HepG2 (cell line): ENCODE measurements around the gene RREB1. TPM values are rescaled to one million over a fixed set of nuclear protein-coding genes. Genes with fewer than 3 reads are reported as not detected.
A peak's percentile ranks its signal among the peaks of the same experiment; 100 is the strongest.

Experiments
- ARID5B ChIP-seq: IDR thresholded peaks from 2 replicates; pipeline ENCODE4 v1.4.0; 2020; ENCODE audit warnings: mild to moderate bottlenecking, missing genetic modification reagents
- GLI4 ChIP-seq: sonication (generic); formaldehyde crosslinking; IDR thresholded peaks from 2 replicates; pipeline ENCODE4 v1.5.1; 2020; ENCODE audit warnings: missing genetic modification reagents, mild to moderate bottlenecking, moderate library complexity, borderline replicate concordance
- HMG20B ChIP-seq: conservative IDR thresholded peaks from 2 replicates; pipeline ENCODE4 v1.6.1; 2016; ENCODE audit warnings: missing genetic modification reagents, missing compliant biosample characterization
- KDM5A ChIP-seq: fragments of 200-600 bp; sonication (generic); IDR thresholded peaks from 2 replicates; pipeline ENCODE4 v1.7.0; 2018; ENCODE audit warnings: antibody characterized with exemption, mild to moderate bottlenecking, low read length, borderline replicate concordance
- MAFK ChIP-seq, 2 experiments: IDR thresholded peaks in 1 of 2; conservative IDR thresholded peaks in 1 of 2; 2 replicates each; pipeline ENCODE4 v1.6.1; 2011; ENCODE audit warnings: improper control_type of control experiment in 2 of 2, low read length in 2 of 2
- NFE2 ChIP-seq: sonication (generic); formaldehyde crosslinking; IDR thresholded peaks from 2 replicates; pipeline ENCODE4 v1.4.0; 2020; ENCODE audit warnings: missing genetic modification reagents
- SMAD9 ChIP-seq: sonication (generic); formaldehyde crosslinking; IDR thresholded peaks from 2 replicates; pipeline ENCODE4 v1.5.1; 2020; ENCODE audit warnings: mild to moderate bottlenecking, missing genetic modification reagents
- SMYD3 ChIP-seq: sonication (generic); formaldehyde crosslinking; IDR thresholded peaks from 2 replicates; pipeline ENCODE4 v1.8.1; 2023; ENCODE audit warnings: mild to moderate bottlenecking, missing genetic modification reagents
- TARDBP ChIP-seq: sonication (generic); formaldehyde crosslinking; IDR thresholded peaks from 2 replicates; pipeline ENCODE4 v1.8.0; 2022; ENCODE audit warnings: mild to moderate bottlenecking, missing genetic modification reagents
- UBTF ChIP-seq: sonication (generic); formaldehyde crosslinking; IDR thresholded peaks from 2 replicates; pipeline ENCODE4 v1.4.0; 2020; ENCODE audit warnings: mild to moderate bottlenecking, missing genetic modification reagents
- ZFP82 ChIP-seq: sonication (generic); formaldehyde crosslinking; IDR thresholded peaks from 2 replicates; pipeline ENCODE4 v1.5.1; 2020; ENCODE audit warnings: mild to moderate bottlenecking, missing genetic modification reagents, borderline replicate concordance
- ZKSCAN1 ChIP-seq: fragments of 150-350 bp; IDR thresholded peaks from 2 replicates; pipeline ENCODE4 v1.6.1; 2014; ENCODE audit warnings: low read length
- ZNF329 ChIP-seq: sonication (generic); formaldehyde crosslinking; IDR thresholded peaks from 2 replicates; pipeline ENCODE4 v1.9.0; 2021; ENCODE audit warnings: low read depth, mild to moderate bottlenecking, missing genetic modification reagents
- ZNF710 ChIP-seq: sonication (generic); formaldehyde crosslinking; IDR thresholded peaks from 2 replicates; pipeline ENCODE4 v1.5.0; 2020; ENCODE audit warnings: mild to moderate bottlenecking, missing genetic modification reagents, borderline replicate concordance
- ZNF781 ChIP-seq: sonication (generic); formaldehyde crosslinking; IDR thresholded peaks from 2 replicates; pipeline ENCODE4 v1.5.1; 2020; ENCODE audit warnings: borderline replicate concordance, mild to moderate bottlenecking, missing genetic modification reagents; ENCODE audit errors: not compliant biosample characterization
- ZXDC ChIP-seq: sonication (generic); formaldehyde crosslinking; IDR thresholded peaks from 2 replicates; pipeline ENCODE4 v1.5.0; 2020; ENCODE audit warnings: mild to moderate bottlenecking, missing genetic modification reagents
- polyA plus RNA-seq, 8 experiments: library from polyadenylated mRNA; depleted of rRNA in 3 of 8; stranded (reverse) in 7 of 8; unstranded in 1 of 8; fragments of >200 nt; fragmentation: Illumina TruSeq in 4 of 8; extraction: Trizol in 4 of 8; gene quantifications; 2 replicates each; pipeline versions ENCODE4 v1.2.1 to v1.2.3, GENCODE V29; 2011 to 2016; ENCODE audit warnings: low read depth in 4 of 8, missing spikeins in 1 of 8, mixed read lengths in 1 of 8; ENCODE audit not compliant: insufficient read depth in 1 of 8
- total RNA-seq, 5 experiments: library from RNA; depleted of rRNA; stranded (reverse); fragments of >200 nt; fragmentation: Illumina TruSeq; extraction: Trizol; gene quantifications; 2 replicates each; pipeline ENCODE4 v1.2.3, GENCODE V29; 2016; ENCODE audit warnings: low read depth in 1 of 5

The RREB1 gene
- total and polyA plus RNA-seq, 2 of the 13 experiments (the other 11 are each of a cell fraction or from before 2014, with no cell fraction given): 6.1 to 23.2 TPM

GRCh38 chr6:7261032-7261841, 153.5 kb downstream of the RREB1 start (continued):
- TF ChIP-seq ZNF710 (CRISPR knock-in tag) (no peak; the same call in 1 of the 2 replicates), SMAD9 (CRISPR knock-in tag) (0 out of 2 replicates have a peak, but pooled peaks have one; percentile 74), ZXDC (CRISPR knock-in tag) (peak; percentile 27; the same call in 1 of the 2 replicates), ARID5B (CRISPR knock-in tag) (peak; percentile 81), UBTF (CRISPR knock-in tag) (peak; percentile 89), KDM5A (no peak), ZFP82 (CRISPR knock-in tag) (no peak), GLI4 (CRISPR knock-in tag) (peak; percentile 89; the same call in 1 of the 2 replicates), ZNF329 (CRISPR knock-in tag) (peak; percentile 94), NFE2 (CRISPR knock-in tag) (no peak), ZKSCAN1 (no peak), TARDBP (CRISPR knock-in tag) (peak; percentile 89), HMG20B (0 out of 2 replicates have a peak, but pooled peaks have one; percentile 59), SMYD3 (CRISPR knock-in tag) (0 out of 2 replicates have a peak, but pooled peaks have one; percentile 59), ZNF781 (CRISPR knock-in tag) (no peak), MAFK (conservative IDR thresholded peaks at IDR 0.05 in 1 of 2, IDR thresholded peaks at IDR 0.05 in 1 of 2; ENCODE audit: low read length in 2 of 2) (0 out of 4 replicates have a peak, but pooled peaks of 1 of the 2 experiments have one; percentile 12)
